ENCODE measurements around the gene GPX4.

- TF ChIP-seq, protein P1, sequence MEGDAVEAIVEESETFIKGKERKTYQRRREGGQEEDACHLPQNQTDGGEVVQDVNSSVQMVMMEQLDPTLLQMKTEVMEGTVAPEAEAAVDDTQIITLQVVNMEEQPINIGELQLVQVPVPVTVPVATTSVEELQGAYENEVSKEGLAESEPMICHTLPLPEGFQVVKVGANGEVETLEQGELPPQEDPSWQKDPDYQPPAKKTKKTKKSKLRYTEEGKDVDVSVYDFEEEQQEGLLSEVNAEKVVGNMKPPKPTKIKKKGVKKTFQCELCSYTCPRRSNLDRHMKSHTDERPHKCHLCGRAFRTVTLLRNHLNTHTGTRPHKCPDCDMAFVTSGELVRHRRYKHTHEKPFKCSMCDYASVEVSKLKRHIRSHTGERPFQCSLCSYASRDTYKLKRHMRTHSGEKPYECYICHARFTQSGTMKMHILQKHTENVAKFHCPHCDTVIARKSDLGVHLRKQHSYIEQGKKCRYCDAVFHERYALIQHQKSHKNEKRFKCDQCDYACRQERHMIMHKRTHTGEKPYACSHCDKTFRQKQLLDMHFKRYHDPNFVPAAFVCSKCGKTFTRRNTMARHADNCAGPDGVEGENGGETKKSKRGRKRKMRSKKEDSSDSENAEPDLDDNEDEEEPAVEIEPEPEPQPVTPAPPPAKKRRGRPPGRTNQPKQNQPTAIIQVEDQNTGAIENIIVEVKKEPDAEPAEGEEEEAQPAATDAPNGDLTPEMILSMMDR (IDR thresholded peaks at IDR 0.05) = no peak
- TF ChIP-seq POLR2AphosphoS5 (IDR thresholded peaks at IDR 0.05) (no peak), EP300 (IDR thresholded peaks at IDR 0.05) (no peak)
Observed at GRCh38 chr19:1141944-1142343, 38.1 kb downstream of the GPX4 start.
